Measurements from ENCODE around the gene PDE7B.

DNA sequence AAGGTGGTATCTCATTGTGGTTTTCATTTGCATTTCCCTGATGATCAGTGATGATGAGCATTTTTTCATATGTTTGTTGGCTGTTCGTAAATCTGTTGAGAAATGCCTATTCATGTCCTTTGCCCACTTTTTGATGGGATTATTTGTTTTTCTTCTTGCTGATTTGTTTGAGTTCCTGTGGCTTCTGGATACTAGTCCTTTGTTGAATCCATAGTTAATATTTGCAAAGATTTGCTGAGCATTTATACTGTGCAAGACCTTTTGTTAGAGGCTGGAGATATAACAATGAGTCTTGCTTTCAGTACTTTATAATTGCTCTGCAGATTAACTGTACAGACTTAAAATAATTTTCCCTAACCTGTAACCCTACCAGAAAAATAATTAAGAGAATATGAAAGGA is 35.6 kb downstream of the PDE7B start:
- TF ChIP-seq, protein P1, sequence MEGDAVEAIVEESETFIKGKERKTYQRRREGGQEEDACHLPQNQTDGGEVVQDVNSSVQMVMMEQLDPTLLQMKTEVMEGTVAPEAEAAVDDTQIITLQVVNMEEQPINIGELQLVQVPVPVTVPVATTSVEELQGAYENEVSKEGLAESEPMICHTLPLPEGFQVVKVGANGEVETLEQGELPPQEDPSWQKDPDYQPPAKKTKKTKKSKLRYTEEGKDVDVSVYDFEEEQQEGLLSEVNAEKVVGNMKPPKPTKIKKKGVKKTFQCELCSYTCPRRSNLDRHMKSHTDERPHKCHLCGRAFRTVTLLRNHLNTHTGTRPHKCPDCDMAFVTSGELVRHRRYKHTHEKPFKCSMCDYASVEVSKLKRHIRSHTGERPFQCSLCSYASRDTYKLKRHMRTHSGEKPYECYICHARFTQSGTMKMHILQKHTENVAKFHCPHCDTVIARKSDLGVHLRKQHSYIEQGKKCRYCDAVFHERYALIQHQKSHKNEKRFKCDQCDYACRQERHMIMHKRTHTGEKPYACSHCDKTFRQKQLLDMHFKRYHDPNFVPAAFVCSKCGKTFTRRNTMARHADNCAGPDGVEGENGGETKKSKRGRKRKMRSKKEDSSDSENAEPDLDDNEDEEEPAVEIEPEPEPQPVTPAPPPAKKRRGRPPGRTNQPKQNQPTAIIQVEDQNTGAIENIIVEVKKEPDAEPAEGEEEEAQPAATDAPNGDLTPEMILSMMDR (IDR thresholded peaks at IDR 0.05): no peak
- no peak for TF ChIP-seq POLR2A (IDR thresholded peaks at IDR 0.05)

Measured in uterus (tissue), 2 donors.